OCI-LY1 (cell line): ENCODE results near the gene DNAAF5.

Experiments used
- H2AFZ ChIP-seq: fragments of 200-600 bp; sonication (generic), shearing (Covaris generic); 2 replicates; pipeline ENCODE4 v1.6.0; 2014; ENCODE audit warnings: antibody characterized with exemption, mild to moderate bottlenecking, low read length
- H3F3A ChIP-seq: fragments of 200-600 bp; sonication (generic), shearing (Covaris generic); 2 replicates; pipeline ENCODE4 v1.6.0; 2014; ENCODE audit warnings: mild to moderate bottlenecking, antibody characterized with exemption, low read length, moderate library complexity; ENCODE audit not compliant: insufficient read depth
- H3K27ac ChIP-seq: fragments of 200-600 bp; sonication (generic); 2 replicates; pipeline ENCODE4 v1.5.1; 2014; ENCODE audit warnings: low read length, mixed run types, mild to moderate bottlenecking, low read depth; ENCODE audit not compliant: poor library complexity, severe bottlenecking
- H3K27me3 ChIP-seq: fragments of 200-600 bp; sonication (generic); 2 replicates; pipeline ENCODE4 v1.6.0; 2014; ENCODE audit warnings: antibody characterized with exemption, mild to moderate bottlenecking, low read length, moderate library complexity; ENCODE audit not compliant: insufficient read depth
- H3K36me3 ChIP-seq: fragments of 200-600 bp; sonication (generic); 2 replicates; pipeline ENCODE4 v1.6.1; 2014; ENCODE audit warnings: mild to moderate bottlenecking, antibody characterized with exemption, low read length, moderate library complexity, mixed read lengths; ENCODE audit not compliant: insufficient read depth
- H3K4me1 ChIP-seq: fragments of 200-600 bp; sonication (generic); 2 replicates; pipeline ENCODE4 v1.5.1; 2014; ENCODE audit warnings: mild to moderate bottlenecking, low read length, moderate library complexity; ENCODE audit not compliant: insufficient read depth, severe bottlenecking
- H3K4me2 ChIP-seq: fragments of 200-600 bp; sonication (generic), shearing (Covaris generic); 2 replicates; pipeline ENCODE4 v1.6.1; 2014; ENCODE audit warnings: low read length
- H3K4me3 ChIP-seq: fragments of 200-600 bp; sonication (generic); 2 replicates; pipeline ENCODE4 v1.5.1; 2014; ENCODE audit warnings: low read length, low read depth, mild to moderate bottlenecking, mixed read lengths; ENCODE audit not compliant: poor library complexity, severe bottlenecking
- H3K79me2 ChIP-seq: fragments of 200-600 bp; shearing (Covaris generic); 2 replicates; pipeline ENCODE4 v1.6.1; 2016; ENCODE audit warnings: mixed run types, low read length, mixed read lengths; ENCODE audit not compliant: insufficient read depth
- H3K9ac ChIP-seq: fragments of 200-600 bp; sonication (generic), shearing (Covaris generic); 2 replicates; pipeline ENCODE4 v1.6.1; 2014; ENCODE audit warnings: mild to moderate bottlenecking, low read length, mixed read lengths
- H3K9me2 ChIP-seq: fragments of 200-600 bp; sonication (generic), shearing (Covaris generic); 2 replicates; pipeline ENCODE4 v1.6.1; 2014; ENCODE audit warnings: low read depth, mild to moderate bottlenecking, low read length, mixed read lengths
- H3K9me3 ChIP-seq: fragments of 200-600 bp; shearing (Covaris generic); 2 replicates; pipeline ENCODE4 v1.6.1; 2014; ENCODE audit warnings: low read length, mixed read lengths
- H4K20me1 ChIP-seq: fragments of 200-600 bp; sonication (generic), shearing (Covaris generic); 2 replicates; pipeline ENCODE4 v1.6.0; 2016; ENCODE audit warnings: mild to moderate bottlenecking, low read length; ENCODE audit not compliant: insufficient read depth
- EZH2 ChIP-seq: fragments of 200-600 bp; sonication (generic), shearing (Covaris generic); IDR thresholded peaks from 2 replicates; pipeline ENCODE4 v1.8.0; 2017; ENCODE audit warnings: borderline replicate concordance, mixed run types, mild to moderate bottlenecking, antibody characterized with exemption, low read length, moderate library complexity, mixed read lengths
- TF ChIP-seq, protein P1 (sequence below): fragments of 200-600 bp; sonication (generic), shearing (Covaris generic); IDR thresholded peaks from 2 replicates; pipeline ENCODE4 v1.5.1; 2017; ENCODE audit warnings: mild to moderate bottlenecking, antibody characterized with exemption, low read length, moderate library complexity, mixed read lengths

DNAAF5 gene

DNA sequence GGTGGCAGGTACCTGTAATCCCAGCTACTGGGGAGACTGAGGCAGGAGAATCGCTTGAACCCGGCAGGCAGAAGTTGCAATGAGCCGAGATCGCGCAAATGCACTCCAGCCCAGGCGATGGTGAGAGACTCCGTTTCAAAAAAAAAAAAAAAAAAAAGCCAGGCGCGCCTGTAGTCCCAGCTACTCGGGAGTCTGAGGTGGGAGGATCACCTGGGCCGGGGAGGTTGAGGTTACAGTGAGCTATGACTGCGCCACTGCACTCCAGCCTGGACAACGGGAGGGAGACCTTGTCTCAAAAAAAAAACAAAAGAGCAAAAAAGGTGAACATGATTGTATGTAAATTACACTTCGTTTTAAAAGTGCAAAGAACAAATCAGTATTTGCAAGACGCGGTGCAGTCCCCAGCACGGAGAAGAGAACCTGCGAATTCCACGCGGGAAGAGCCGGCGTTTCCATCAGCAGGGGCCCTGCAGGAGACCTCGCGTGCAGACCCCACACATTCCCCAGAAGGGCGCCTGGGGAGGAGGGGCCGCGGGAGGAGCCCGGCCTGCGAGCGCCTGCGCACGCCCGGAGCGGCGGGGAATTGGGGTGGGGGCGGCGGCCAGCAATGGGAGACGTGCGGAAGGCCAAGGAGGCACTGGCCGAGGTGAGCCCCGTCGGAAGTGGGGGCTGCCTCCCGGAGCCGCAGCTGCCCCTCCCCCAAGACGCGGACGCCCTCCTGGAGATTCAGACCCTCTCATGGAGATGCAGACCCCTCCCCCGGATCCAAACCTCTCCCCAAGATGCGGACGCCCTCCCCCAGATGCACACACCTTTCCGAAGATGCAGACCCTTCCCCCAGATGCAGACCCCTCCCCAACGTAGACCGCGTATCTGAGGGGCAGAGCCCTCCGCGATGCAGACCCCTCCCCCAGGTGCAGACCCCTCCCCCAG lies 89.1 kb downstream of the DNAAF5 start:
- peak overlapping the region; percentile 59 for H3K9ac ChIP-seq

DNA sequence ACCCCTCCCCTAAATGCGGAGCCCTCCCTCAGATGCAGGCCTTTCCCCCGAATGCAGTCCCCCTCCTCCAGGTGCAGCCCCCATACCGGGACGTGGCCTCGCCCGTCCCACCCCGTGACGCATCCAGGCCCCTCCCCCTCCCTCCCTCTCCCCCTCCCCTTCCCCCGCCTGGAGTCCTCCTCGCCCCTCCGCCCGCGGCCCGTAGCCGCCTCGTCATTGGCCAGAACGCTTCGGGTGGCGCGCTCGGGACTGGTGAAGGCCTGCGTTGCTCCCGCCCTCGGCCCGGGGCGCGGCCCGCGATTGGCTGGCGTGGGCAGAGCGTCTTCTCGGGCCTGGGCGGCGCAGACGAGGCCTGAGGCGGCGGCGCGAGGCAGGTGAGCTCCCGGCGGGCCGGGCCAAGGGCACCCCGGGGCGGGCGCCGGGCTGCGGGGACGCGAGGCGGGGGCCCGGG lies 89.8 kb downstream of the DNAAF5 start:
- no peaks in the 10 kb centered on the region for H4K20me1 ChIP-seq

More for the DNA sequence above, 89.1 kb downstream of the DNAAF5 start:
- Histone ChIP-seq H3K4me1 (peaks cover 39% of the 10 kb centered on the region), H3K4me2 (peak overlapping the region; percentile 81), H3F3A (no peaks in the 10 kb centered on the region), H3K4me3 (peak overlapping the region; percentile 74), H3K27me3 (no peaks in the 10 kb centered on the region), H3K9me3 (0 out of 2 replicates have a peak, but pooled peaks cover under 1% of the 10 kb centered on the region), H4K20me1 (no peaks in the 10 kb centered on the region), H3K9me2 (no peaks in the 10 kb centered on the region), H3K79me2 (peaks cover 32% of the 10 kb centered on the region), H3K36me3 (0 out of 2 replicates have a peak, but pooled peaks cover 3% of the 10 kb centered on the region), H2AFZ (0 out of 2 replicates have a peak overlapping the region, but pooled peaks have one; percentile 18), H3K27ac (no peak overlapping the region)
- TF ChIP-seq, protein P1, sequence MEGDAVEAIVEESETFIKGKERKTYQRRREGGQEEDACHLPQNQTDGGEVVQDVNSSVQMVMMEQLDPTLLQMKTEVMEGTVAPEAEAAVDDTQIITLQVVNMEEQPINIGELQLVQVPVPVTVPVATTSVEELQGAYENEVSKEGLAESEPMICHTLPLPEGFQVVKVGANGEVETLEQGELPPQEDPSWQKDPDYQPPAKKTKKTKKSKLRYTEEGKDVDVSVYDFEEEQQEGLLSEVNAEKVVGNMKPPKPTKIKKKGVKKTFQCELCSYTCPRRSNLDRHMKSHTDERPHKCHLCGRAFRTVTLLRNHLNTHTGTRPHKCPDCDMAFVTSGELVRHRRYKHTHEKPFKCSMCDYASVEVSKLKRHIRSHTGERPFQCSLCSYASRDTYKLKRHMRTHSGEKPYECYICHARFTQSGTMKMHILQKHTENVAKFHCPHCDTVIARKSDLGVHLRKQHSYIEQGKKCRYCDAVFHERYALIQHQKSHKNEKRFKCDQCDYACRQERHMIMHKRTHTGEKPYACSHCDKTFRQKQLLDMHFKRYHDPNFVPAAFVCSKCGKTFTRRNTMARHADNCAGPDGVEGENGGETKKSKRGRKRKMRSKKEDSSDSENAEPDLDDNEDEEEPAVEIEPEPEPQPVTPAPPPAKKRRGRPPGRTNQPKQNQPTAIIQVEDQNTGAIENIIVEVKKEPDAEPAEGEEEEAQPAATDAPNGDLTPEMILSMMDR = no peak
- no peak for TF ChIP-seq EZH2

More for the DNA sequence above, 89.8 kb downstream of the DNAAF5 start:
- Histone ChIP-seq H3K9me3 (no peaks in the 10 kb centered on the region), H3K27ac (no peak overlapping the region), H3K79me2 (peaks cover 38% of the 10 kb centered on the region), H3K9ac (peak overlapping the region; percentile 59; the same call in 1 of the 2 replicates), H2AFZ (no peak overlapping the region), H3K4me2 (peak overlapping the region; percentile 81), H3K27me3 (no peaks in the 10 kb centered on the region), H3K36me3 (0 out of 2 replicates have a peak, but pooled peaks cover 3% of the 10 kb centered on the region), H3K9me2 (no peaks in the 10 kb centered on the region), H3K4me1 (peaks cover 41% of the 10 kb centered on the region), H3K4me3 (peak overlapping the region; percentile 74), H3F3A (no peaks in the 10 kb centered on the region)
- TF ChIP-seq, protein P1 = no peak
- TF ChIP-seq EZH2 = no peak
